Measurements from ENCODE around the gene PDZD4. TPM values are rescaled to one million over a fixed set of nuclear protein-coding genes. Genes with fewer than 3 reads are reported as not detected.

PDZD4 gene
- polyA plus RNA-seq, 1 donor = 2.4 TPM

DNA sequence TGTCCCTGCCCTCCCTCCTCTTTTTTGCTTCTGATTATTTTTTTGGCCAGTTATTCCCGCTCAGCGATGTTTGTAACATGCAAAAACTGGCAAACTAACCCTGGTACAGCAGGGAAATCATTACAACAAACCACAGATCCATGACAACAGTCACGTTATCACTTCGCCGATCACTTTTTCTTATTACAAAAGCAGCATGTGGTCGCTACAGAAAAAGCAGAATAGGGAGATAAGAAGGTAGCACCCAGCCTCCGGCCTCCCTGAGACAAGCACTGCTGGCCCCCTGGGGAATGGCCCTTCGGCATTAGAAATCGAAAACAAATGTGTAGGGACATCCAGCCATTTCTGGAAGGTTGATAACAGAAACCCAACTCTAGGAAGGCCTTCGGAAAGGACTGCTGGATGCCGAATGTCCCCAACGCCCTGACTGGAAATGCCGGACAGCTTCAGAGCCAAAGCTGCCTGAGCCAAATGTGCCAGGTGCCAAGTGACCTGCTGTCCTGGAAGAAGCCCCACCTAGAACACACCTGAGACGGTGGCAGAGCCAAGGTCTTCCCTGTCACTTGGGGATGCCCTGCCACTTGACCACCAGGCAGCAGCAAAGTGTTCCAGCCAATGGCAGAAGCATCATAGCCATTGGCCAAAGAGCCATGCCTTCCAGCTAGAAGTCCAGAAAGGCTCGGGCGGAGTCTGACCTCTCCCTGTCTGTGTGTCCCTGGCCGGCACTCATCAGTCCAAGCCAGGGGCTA lies 39.1 kb downstream of the PDZD4 start:
- DNase-seq (ENCODE audit: low read depth) = no peak

GRCh38 chrX:153789654-153790053 lies 40.7 kb downstream of the PDZD4 start:
- DNase-seq (ENCODE audit: low read depth) = no peak

DNA sequence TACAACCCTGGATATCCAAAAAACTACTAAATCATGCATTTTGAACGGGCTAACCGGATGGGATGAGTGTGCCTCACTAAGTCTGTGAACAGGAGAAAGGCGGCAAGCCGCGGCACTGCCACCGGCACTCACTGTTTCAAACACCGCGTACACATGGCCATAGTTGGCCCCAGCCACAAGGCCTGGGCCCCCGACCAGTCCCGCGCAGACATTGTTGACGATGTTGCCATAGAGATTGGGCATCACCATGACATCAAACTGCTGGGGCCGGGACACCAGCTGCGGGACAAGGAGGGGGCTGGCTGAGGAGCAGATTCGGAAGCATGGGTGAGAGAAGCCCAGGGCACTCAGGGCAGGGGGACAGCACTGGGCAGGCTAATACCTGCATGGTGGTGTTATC lies 43.7 kb downstream of the PDZD4 start:
- DNase-seq (ENCODE audit: low read depth) = no peak

GRCh38 chrX:153784325-153784967 lies 45.9 kb downstream of the PDZD4 start:
- DNase-seq (ENCODE audit: low read depth) = no peak

GRCh38 chrX:153783378-153784013 lies 46.8 kb downstream of the PDZD4 start:
- DNase-seq (ENCODE audit: low read depth) = no peak

GRCh38 chrX:153782871-153783270 lies 47.5 kb downstream of the PDZD4 start:
- no peak for DNase-seq (ENCODE audit: low read depth)

- no peak for DNase-seq (ENCODE audit: low read depth)
Measured at GRCh38 chrX:153782313-153782712, 48.0 kb downstream of the PDZD4 start.

DNA sequence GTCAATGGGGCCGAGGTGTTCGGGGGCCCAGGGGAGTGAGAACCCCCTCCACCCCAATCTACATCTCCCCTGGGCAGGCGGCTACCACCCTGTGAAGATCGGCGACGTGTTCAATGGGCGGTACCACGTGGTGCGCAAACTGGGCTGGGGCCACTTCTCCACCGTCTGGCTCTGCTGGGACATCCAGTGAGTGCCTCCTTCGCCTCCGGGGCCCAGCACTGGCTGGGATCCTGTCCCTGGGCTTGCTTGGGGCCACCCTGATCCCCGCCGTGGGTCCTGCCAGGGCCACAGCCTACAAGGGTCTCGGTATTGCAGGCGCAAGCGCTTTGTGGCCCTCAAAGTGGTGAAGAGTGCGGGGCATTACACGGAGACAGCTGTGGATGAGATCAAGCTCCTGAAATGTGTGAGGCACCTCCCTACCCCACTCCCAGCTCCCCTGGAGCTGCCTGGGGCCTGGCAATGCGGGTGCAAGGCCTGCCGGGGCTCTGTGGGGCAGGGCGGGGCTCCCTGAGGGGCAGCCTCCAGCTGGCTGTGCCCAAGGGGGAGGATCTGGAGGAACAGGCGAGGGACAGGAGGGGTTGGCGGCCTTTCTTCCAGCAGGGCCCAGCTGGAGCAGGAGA lies 48.8 kb downstream of the PDZD4 start:
- DNase-seq (ENCODE audit: low read depth) = no peak

- DNase-seq (ENCODE audit: low read depth) = no peak
Measured at GRCh38 chrX:153780678-153781427, 49.5 kb downstream of the PDZD4 start, which contains the start of gene SRPK3. TSS of gene SRPK3 (plus strand) at chrX:153781041. CDS start at chrX:153781087, 46 bp downstream.

DNA sequence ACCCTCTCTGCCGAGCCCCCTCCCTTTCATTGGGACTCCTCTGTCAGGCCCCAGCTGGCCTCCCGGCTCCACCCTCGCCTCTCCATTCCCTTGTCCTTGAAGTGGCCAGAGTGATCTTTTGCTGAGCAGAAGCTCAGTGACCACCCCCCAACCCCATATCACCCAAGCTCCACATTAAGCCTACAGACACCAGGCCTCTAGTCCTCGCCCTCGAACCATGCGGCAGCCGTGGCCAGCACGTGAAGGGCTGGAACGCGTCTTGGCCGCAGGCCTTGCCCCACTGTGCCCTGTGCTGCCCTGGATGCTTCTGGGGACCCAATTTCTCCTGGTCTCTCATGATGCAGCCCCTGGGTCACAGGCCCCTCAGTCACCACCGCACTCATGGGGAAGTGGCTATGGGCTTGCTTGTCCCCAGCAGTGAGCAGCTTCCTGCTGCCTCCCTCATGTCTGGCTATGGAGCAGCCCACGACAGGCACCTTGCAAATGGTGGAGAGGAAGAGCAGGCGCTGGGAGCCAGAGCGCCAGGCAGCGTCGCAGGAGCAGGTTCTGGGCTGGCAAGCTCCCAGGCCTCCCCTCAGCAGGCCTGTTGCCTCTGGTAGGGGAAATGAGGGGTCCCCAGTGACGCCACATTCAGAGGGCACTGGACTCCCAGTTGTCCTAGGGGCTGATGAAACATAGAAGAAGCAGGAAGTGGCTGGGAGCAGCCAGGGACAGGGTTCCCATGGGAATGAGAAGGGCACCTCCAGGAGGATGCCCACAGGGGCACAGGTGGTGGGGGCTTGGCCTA lies 50.3 kb downstream of the PDZD4 start:
- no peak for DNase-seq (ENCODE audit: low read depth)

DNA sequence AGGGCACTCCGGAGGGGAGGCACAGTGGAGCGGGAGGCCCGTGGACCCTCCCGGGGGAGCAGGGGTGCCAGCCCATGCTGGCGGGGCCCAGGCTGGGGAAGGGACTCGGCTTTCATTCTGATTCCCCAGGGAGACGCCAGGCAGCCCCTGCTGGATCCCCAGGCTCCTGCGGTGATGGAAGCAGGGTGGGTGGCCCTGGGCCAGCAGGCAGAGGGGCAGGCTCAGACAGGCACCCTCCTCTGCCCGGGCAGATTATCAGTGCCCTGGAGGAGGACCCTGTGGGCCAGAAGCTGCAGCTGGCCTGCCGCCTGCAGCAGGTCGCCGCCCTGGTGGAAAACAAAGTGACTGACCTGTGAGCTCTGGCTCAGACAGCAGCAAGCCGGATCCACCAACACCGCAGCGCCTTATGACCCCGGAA lies 51.7 kb downstream of the PDZD4 start:
- DNase-seq (ENCODE audit: low read depth) = no peak

- no peak for DNase-seq (ENCODE audit: low read depth)
Measured at GRCh38 chrX:153778181-153778580, 52.2 kb downstream of the PDZD4 start.

GRCh38 chrX:153777261-153778090 lies 52.9 kb downstream of the PDZD4 start:
- DNase-seq (ENCODE audit: low read depth) = no peak

DNA sequence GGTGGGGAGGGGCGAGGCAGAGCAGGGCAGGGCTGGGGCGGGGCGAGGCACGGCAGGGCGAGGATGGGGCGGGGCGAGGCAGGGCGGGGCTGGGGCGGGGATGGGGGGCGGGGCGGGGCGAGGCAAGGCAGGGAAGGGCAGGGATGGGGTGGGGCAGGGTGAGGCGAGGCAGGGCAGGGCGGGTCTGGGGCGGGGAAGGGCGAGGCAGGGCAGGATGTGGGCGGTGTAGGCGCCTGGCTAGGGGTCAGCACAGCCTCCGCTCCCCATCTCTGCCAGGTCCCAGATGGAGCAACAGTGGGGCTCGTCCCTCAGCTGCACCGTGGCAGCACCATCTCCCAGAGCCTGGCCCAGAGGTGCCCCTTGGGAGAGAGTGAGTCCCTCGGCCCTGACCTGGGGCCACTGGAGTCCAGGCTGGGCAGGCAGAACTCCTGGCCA lies 53.7 kb downstream of the PDZD4 start:
- DNase-seq (ENCODE audit: low read depth) = no peak

DNA sequence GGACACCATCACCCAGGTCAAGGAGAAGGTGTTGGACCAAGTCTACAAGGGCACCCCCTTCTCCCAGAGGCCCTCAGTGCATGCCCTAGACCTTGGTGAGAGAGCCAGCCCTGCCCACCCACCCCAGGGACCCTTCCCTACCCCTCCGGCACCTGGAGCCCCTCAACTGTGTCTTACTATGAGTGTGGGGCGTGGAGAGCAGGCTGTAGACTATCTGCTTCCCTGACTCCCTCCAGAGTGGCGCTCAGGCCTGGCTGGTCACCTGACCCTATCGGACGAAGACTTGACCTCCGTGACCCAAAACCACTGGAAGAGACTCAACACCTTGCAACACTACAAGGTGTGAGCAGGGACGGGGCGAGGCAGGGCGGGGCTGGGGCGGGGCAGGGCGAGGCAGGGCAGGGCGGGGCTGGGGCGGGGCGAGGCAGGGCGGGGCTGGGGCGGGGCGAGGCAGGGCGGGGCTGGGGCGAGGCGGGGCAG lies 54.2 kb downstream of the PDZD4 start:
- DNase-seq (ENCODE audit: low read depth) = no peak

GRCh38 chrX:153775293-153776119 lies 54.8 kb downstream of the PDZD4 start:
- DNase-seq (ENCODE audit: low read depth) = no peak

- no peak for DNase-seq (ENCODE audit: low read depth)
Measured at GRCh38 chrX:153774576-153775292, 55.6 kb downstream of the PDZD4 start.
